ENCODE results near the gene ARID2. TPM values are rescaled to one million over a fixed set of nuclear protein-coding genes. Genes with fewer than 3 reads are reported as not detected.

ARID2 gene
- total RNA-seq, 1 experiment from 2014 or later = 32.1 TPM

- no peak for DNase-seq (ENCODE audit: extremely low read depth, low read depth)
Measured at GRCh38 chr12:45721369-45721768, 8.1 kb upstream of the ARID2 start.

- no peak for DNase-seq (ENCODE audit: extremely low read depth, low read depth)
Measured at GRCh38 chr12:45721954-45722353, 7.6 kb upstream of the ARID2 start.

GRCh38 chr12:45725631-45726602 lies 3.6 kb upstream of the ARID2 start:
- DNase-seq (ENCODE audit: extremely low read depth, low read depth) = peak; percentile 59

DNA sequence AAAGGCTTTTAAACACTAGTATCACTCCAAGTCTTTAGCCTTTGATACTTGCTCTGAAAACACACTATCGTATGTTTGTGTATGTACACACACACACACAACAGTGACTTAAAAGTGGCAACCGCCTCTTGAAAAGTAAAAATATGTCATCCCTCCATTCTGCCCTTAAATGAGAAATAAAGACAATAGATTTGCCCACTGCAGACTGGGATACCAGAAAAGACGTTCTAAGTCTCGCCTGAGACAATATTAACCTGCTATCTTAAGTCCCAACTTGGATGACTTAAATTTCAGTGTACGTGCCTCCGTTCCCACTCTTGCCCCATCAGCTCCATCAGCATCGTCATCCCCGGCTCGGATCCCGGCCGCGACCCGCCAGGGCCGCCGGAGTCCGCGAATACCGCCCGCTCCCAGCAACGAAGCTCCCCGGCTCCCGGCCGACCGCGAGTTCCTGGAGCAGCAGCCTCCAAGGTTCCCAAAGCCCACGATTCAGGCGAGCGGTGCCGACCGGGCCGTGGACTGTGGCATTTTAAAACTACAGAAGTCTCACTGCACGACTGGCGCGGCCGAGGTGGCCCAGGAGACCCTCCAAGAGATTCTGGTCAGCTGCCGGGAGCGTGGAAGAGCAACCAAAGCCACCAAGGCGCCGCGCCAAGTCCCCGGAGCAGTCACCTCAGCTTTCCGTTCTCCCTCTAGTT lies 2.8 kb upstream of the ARID2 start:
- no peak for DNase-seq (ENCODE audit: extremely low read depth, low read depth)

GRCh38 chr12:45727301-45727979 lies 2.1 kb upstream of the ARID2 start:
- peak; percentile 97 for DNase-seq (ENCODE audit: extremely low read depth, low read depth)

DNA sequence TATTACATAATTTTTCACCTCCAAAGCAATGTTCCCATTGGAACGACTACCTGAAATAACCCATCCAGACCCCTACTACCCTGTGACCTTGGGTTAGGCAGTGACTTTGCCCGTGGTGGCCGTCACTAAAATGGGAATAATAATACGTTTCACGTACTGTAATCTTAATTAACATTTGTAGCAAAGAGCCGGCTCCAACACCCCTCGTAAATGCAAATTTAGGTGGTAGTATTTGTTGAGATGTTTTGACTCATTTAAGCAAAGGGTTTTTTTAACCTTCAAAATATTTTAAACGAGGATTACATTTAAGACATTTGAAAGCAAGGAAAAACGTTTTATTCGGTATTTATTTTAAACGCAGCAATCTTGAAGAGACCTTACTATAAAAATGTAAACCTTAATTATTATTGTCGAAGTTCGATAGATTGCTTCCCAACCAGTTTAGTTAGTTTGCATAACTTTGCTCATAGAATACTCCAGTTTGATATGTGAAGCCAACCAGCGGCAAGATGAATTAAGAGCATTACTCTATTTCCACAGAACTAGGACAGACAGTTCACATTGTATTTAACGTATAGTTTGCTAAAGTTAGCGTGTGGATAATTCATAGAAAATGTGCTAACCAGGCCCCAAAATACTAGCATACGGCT lies 1.4 kb upstream of the ARID2 start:
- no peak for DNase-seq (ENCODE audit: extremely low read depth, low read depth)

DNA sequence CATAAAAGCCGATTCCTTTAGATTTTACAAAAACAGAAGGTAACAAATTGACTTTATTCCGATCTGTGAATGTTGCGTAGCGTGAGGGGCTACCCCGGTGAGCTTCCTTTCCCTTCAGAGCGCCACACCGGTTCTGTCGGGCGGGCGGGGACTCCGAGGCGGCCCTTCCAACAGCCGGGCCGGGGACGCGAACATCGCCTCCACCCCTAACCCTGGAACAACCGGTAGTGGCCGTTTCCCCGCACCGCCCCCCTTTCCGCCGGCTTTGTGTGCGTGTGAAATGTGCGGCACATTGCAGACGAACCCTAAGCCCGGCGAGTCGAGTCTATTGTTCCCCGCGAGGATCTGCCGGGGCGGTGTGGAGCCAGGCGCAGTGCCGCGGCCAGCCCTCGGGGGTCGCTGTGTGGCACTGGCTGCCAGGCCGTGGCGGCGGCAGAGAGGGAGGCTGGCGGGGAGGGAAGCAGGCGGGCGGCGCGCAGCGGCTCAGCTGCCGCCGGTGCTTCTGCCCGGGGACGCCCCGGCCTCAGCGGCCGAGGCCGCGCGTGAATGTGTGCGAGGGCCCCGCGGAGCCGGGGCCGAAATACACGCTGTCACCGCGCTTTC lies 775 bp upstream of the ARID2 start:
- DNase-seq (ENCODE audit: extremely low read depth, low read depth) = peak; percentile 95

GRCh38 chr12:45730084-45730347 lies 510 bp downstream of the ARID2 start:
- DNase-seq (ENCODE audit: extremely low read depth, low read depth) = no peak

DNA sequence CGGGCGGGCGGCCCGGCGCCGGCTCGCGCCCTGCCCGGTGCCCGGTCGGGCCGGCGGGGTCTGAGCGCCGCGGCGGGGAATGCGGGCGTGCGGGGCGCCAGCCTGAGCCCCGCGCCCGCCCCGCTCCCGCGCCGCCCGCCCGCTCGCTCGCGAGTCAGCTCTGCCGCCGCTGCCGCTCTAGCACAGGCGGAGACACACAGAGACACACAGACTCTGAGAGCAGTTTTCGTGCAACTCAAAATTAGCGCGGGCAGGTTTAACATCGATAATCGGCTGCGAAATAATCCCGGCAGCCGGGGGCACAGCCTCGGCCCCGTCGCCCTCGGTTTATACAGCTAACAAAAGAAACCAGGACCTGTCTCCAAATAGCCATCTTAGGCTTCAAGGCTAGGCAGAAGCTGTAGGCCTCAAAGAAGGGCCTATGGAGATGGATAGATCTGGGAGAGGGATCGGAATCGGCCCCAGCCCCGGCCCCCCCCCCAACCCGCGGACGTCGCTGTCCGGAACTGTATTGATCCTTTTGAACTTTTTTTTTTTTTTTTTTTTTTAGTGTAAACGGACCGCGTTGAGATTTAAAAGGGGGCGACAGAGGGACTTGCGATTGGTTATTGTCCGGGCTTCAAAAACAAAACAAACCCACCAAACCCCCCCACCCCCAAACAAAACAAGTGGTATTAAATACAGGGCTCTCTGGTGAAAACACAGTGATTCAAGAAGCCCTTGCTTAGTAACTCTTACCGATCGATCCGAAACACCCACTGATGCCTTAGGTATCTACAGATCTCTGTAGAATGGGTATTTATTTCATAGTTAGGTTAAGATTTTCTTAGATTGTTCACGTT lies 1.1 kb downstream of the ARID2 start:
- peak; percentile 43 for DNase-seq (ENCODE audit: extremely low read depth, low read depth)

- no peak for DNase-seq (ENCODE audit: extremely low read depth, low read depth)
Measured at GRCh38 chr12:45731190-45731775, 1.8 kb downstream of the ARID2 start.

DNA sequence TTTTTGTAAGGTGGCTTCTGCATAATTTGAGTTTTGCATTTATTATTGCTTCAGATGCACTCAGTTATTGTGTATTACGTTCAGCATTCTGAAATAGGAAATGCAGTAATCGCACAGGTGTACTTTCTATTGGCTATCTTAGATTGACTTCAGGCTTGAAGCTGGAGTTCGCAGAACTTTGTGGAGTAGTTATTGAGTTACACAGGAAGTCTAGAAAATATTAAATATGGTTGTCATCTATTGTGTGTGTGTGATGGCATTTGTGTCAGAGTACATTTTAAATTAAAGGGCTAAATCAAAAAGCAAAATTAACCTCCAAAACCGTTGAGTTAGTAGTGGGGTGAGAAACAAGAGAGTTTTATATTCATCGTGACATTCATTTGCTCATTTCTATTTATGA lies 2.7 kb downstream of the ARID2 start:
- DNase-seq (ENCODE audit: extremely low read depth, low read depth) = no peak

DNA sequence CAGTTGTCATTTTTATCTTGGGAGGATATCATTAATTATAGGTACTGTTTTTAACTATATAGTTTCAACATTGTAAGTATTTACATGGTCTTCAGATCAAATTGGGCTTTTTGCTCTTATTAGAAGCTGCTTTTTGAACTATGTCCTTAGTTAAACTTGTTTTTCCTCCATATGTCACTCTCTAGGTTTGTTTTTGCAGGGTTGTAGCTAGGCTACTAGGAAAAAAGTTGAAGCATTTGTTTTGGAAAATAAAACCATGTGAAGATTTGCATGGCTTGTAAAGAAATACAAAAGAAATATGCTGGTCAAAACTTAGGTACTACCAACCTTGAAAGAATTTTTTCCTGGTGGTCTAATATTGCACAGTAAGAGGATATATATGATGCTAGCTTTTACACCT lies 3.4 kb downstream of the ARID2 start:
- DNase-seq (ENCODE audit: extremely low read depth, low read depth) = no peak

DNA sequence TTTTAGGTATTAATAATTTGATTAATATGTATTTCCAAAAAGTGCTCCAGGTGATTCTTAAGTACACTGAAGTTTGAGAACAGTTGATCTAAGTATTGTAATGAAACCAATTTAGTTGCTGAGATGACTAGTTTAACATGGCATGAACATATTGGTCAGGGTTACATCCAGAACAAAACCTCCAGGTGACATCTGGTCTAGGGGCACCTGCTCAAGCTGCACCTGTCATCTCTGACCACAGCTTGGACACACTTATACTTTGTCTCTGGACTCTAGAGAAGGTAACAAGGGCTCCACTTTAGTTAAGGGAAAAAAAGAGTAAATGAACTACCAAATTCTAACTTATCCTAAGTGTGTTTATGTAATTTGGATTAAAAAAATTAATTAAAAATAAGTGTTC lies 8.1 kb downstream of the ARID2 start:
- DNase-seq (ENCODE audit: extremely low read depth, low read depth) = no peak

- no peak for DNase-seq (ENCODE audit: extremely low read depth, low read depth)
Measured at GRCh38 chr12:45742590-45742989, 13.1 kb downstream of the ARID2 start.

GRCh38 chr12:45743247-45743646 lies 13.7 kb downstream of the ARID2 start:
- no peak for DNase-seq (ENCODE audit: extremely low read depth, low read depth)

GRCh38 chr12:45745861-45746277 lies 16.4 kb downstream of the ARID2 start:
- DNase-seq (ENCODE audit: extremely low read depth, low read depth) = no peak

GRCh38 chr12:45756666-45757065 lies 27.2 kb downstream of the ARID2 start:
- no peak for DNase-seq (ENCODE audit: extremely low read depth, low read depth)

- no peak for DNase-seq (ENCODE audit: extremely low read depth, low read depth)
Measured at GRCh38 chr12:45757172-45757571, 27.7 kb downstream of the ARID2 start.

- DNase-seq (ENCODE audit: extremely low read depth, low read depth) = no peak
Measured at GRCh38 chr12:45760333-45760732, 30.8 kb downstream of the ARID2 start.
